Tibial nerve (tissue), 4 donors: ENCODE results near the gene TBXAS1. TPM values are rescaled to one million over a fixed set of nuclear protein-coding genes. Genes with fewer than 3 reads are reported as not detected.

Experiments
- DNase-seq, 2 donors: peaks; one replicate each; pipeline ENCODE4 v3.0.0-alpha.2; 2019; ENCODE audit warnings: low spot score in 2 of 2
- H3K27ac ChIP-seq, 4 donors: fragments of 200-600 bp; sonication (generic) in 3 of 4; one replicate each; pipeline ENCODE4 v1.5.1; 2017 to 2019; ENCODE audit warnings: mild to moderate bottlenecking in 1 of 4
- H3K27me3 ChIP-seq, 2 donors: fragments of 200-600 bp; sonication (generic) in 1 of 2; one replicate each; pipeline versions ENCODE4 v1.5.1 to v1.6.0; 2017 to 2019
- H3K36me3 ChIP-seq, 3 donors: fragments of 200-600 bp; sonication (generic); one replicate each; pipeline ENCODE4 v1.5.1; 2018 to 2019
- H3K4me1 ChIP-seq, 4 donors: fragments of 200-600 bp; sonication (generic) in 3 of 4; one replicate each; pipeline ENCODE4 v1.5.1; 2017 to 2019
- H3K4me3 ChIP-seq, 4 donors: fragments of 200-600 bp; sonication (generic) in 3 of 4; one replicate each; pipeline ENCODE4 v1.5.1; 2017 to 2019; ENCODE audit warnings: mild to moderate bottlenecking in 1 of 4, moderate library complexity in 1 of 4
- H3K9me3 ChIP-seq, 4 donors: fragments of 200-600 bp; sonication (generic) in 3 of 4; one replicate each; pipeline ENCODE4 v1.5.1; 2017 to 2019
- EP300 ChIP-seq, 2 donors: sonication (generic); formaldehyde crosslinking; IDR thresholded peaks; one replicate each; pipeline ENCODE4 v1.6.1; 2017; ENCODE audit warnings: antibody characterized with exemption in 2 of 2, mild to moderate bottlenecking in 1 of 2
- POLR2A ChIP-seq, 2 donors: fragments of 450-650 bp; IDR thresholded peaks; one replicate each; pipeline ENCODE4 v1.6.1; 2017; ENCODE audit warnings: antibody characterized with exemption in 2 of 2, mild to moderate bottlenecking in 2 of 2, moderate library complexity in 2 of 2
- WGBS, 2 donors: methylation state at CpG; one replicate each; pipeline ENCODE4 v1.1.5; 2018; 5-methylcytosine and 5-hydroxymethylcytosine counted together
- total RNA-seq, 4 donors: library from RNA; depleted of rRNA; stranded (reverse); fragments of >200 nt; gene quantifications; one replicate each; pipeline ENCODE4 v1.1.0, GENCODE V29; 2016
- TF ChIP-seq, protein P1 (sequence below), 5 experiments: fragments of 200-600 bp in 3 of 5; fragments of 450-650 bp in 2 of 5; sonication (generic) in 3 of 5; IDR thresholded peaks; one replicate each; pipeline ENCODE4 v1.5.1; 2016 to 2019; ENCODE audit warnings: antibody characterized with exemption in 5 of 5, mild to moderate bottlenecking in 3 of 5, moderate library complexity in 2 of 5

TBXAS1 gene
- total RNA-seq, 4 donors from 2014 or later = 19.0 to 80.4 (median 30.5) TPM

DNA sequence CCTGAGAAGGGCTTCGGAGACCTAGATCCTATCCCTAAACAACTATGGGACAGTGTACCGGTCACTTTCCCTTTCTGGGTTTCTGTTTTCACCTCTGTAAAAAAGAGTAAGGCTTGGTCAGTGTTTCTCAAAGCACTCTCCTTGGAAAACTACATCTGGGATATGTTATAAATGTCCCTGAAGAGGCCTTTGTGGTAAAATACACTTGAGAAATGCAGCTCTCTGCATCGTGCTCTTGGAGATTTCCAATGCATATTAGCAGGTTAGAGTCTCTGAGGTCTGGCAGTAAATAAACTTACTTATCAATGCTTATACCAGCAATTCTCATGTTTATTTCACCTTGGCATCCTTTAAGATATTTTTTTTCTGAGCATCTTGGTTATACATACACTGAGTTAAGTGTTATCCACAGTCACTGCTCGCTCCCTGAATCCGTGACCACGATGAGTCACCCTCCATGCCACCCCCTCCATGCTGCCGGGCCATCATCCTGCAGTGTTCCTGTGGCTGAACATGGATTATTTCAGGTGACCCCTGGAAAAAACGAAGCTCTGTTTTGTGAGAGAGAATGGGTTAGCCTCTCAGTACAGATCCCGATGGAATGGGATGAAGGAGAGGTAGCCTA lies 3.3 kb upstream of the TBXAS1 start:
- Histone ChIP-seq H3K4me3 (no peak overlapping the region), H3K4me1 (no peaks in the 10 kb centered on the region), H3K36me3 (no peaks in the 10 kb centered on the region), H3K27ac (no peak overlapping the region), H3K9me3 (no peaks in the 10 kb centered on the region), H3K27me3 (peaks cover 0 to 5% of the 10 kb centered on the region in 2 donors)
- TF ChIP-seq EP300 (IDR thresholded peaks at IDR 0.05) (no peak), POLR2A (IDR thresholded peaks at IDR 0.05) (no peak)
- TF ChIP-seq, protein P1, sequence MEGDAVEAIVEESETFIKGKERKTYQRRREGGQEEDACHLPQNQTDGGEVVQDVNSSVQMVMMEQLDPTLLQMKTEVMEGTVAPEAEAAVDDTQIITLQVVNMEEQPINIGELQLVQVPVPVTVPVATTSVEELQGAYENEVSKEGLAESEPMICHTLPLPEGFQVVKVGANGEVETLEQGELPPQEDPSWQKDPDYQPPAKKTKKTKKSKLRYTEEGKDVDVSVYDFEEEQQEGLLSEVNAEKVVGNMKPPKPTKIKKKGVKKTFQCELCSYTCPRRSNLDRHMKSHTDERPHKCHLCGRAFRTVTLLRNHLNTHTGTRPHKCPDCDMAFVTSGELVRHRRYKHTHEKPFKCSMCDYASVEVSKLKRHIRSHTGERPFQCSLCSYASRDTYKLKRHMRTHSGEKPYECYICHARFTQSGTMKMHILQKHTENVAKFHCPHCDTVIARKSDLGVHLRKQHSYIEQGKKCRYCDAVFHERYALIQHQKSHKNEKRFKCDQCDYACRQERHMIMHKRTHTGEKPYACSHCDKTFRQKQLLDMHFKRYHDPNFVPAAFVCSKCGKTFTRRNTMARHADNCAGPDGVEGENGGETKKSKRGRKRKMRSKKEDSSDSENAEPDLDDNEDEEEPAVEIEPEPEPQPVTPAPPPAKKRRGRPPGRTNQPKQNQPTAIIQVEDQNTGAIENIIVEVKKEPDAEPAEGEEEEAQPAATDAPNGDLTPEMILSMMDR (IDR thresholded peaks at IDR 0.05) = no peak
- no peak for DNase-seq
- WGBS, 2 donors = 58 to 64% methylated on average over 9 of the region's 9 CpGs

DNA sequence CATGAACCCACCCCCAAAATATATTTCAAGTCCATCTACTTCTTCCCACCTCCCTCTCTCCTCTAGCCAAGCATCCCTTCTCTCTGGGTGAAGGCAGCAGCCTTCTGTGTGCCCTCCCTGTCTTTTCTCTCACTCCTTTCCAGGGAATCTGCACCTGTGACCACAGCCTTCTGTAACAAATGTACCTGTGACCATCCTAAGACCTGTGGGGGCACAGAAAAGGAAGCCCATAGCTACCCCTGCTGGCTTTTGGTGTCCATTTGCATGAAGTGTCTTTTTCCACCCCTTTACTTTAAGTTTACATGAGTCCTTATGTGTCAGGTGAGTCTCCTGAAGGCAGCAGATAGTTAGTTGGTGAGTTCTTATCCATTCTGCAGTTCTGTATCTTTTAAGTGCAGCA lies 2.0 kb upstream of the TBXAS1 start:
- H3K9me3 ChIP-seq = no peaks in the 10 kb centered on the region
- H3K4me1 ChIP-seq = no peaks in the 10 kb centered on the region
- no peaks in the 10 kb centered on the region for H3K36me3 ChIP-seq
- no peak overlapping the region for H3K27ac ChIP-seq
- no peak overlapping the region for H3K4me3 ChIP-seq
- no peak for DNase-seq
- TF ChIP-seq EP300 (IDR thresholded peaks at IDR 0.05) = no peak
- TF ChIP-seq POLR2A (IDR thresholded peaks at IDR 0.05) = no peak
- TF ChIP-seq, protein P1 (IDR thresholded peaks at IDR 0.05) = no peak
- no peaks in the 10 kb centered on the region for H3K27me3 ChIP-seq

DNA sequence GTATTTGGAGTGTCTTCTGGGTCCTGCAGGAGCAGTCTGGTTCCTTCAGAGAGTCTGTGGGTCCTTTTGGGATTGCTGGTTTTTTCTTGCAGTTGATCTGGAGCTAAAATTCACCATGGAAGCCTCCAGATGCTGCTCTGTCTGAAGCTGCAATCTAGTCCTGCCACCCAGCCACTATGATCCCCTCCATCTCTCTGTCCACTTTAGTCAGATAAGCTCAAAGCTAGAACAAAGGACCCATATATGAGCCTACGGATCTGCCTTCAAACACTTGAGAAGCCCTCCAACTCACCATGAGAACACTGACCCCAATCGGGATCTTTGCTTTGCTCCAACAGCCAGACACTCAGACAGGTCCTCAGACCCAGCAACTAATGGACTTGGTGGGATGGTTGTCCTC lies 618 bp upstream of the TBXAS1 start:
- TF ChIP-seq EP300 (IDR thresholded peaks at IDR 0.05) (no peak), POLR2A (IDR thresholded peaks at IDR 0.05) (no peak)
- TF ChIP-seq, protein P1 (IDR thresholded peaks at IDR 0.05) = no peak
- H3K36me3 ChIP-seq = no peaks in the 10 kb centered on the region
- H3K27me3 ChIP-seq = no peaks in the 10 kb centered on the region
- 75 to 81% methylated on average over 2 of the region's 2 CpGs for WGBS, 2 donors
- H3K9me3 ChIP-seq = peaks cover 0 to under 1% (median 0%) of the 10 kb centered on the region in 4 donors
- H3K4me3 ChIP-seq = no peak overlapping the region
- H3K4me1 ChIP-seq = no peaks in the 10 kb centered on the region
- no peak overlapping the region for H3K27ac ChIP-seq
- DNase-seq = no peak

DNA sequence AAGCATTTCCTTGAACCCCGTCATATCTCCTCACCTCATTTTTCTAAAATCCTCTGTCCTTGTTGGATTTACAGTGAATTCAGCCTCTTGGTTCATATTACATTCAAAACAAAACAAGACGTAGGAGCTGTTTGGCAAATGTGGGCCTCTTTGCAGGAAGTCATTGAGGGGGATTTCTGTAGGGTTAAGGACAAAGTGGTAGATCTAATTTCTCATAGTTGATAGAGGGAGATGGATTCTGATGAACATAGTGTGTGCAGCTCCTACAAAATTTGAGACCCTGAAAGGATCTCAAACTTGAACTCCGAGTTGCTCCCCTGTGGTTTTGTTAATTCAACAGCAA lies 682 bp downstream of the TBXAS1 start:
- TF ChIP-seq EP300 (IDR thresholded peaks at IDR 0.05) (no peak), POLR2A (IDR thresholded peaks at IDR 0.05) (no peak)
- TF ChIP-seq, protein P1 (IDR thresholded peaks at IDR 0.05) = no peak
- H3K4me1 ChIP-seq = no peaks in the 10 kb centered on the region
- no peak overlapping the region for H3K27ac ChIP-seq
- peaks cover 0 to 10% (median 0%) of the 10 kb centered on the region in 4 donors for H3K9me3 ChIP-seq
- H3K4me3 ChIP-seq = peak overlapping the region in 3 of 4 donors; percentile 2 to 39 (median 2)
- no peaks in the 10 kb centered on the region for H3K36me3 ChIP-seq
- 67% methylated on average over 3 of the region's 3 CpGs for WGBS, 2 donors
- no peak for DNase-seq
- no peaks in the 10 kb centered on the region for H3K27me3 ChIP-seq

DNA sequence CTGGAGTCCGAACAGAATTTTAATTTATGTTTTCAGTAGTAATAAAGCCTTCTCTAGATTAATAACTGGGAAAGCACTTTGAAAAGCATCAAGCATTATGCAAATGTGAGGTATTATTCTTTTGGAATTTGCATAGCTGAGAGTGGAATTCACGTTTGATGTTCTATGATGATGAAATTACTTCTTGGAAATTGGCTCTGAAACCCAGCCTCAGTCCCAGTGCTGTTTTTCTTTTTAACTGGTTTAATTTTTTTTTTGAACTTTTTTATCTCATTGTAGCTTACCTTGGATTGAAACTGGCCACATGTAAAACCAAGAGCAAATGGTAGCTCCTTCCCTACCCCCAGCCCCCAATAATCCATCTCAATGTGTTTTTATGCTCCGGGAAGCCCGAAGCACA lies 1.2 kb downstream of the TBXAS1 start:
- Histone ChIP-seq H3K4me3 (peak overlapping the region in 2 of 4 donors; percentile 2 to 39), H3K36me3 (no peaks in the 10 kb centered on the region), H3K27ac (no peak overlapping the region), H3K27me3 (no peaks in the 10 kb centered on the region), H3K9me3 (peaks cover 0 to 12% (median 0%) of the 10 kb centered on the region in 4 donors), H3K4me1 (no peaks in the 10 kb centered on the region)
- TF ChIP-seq EP300 (IDR thresholded peaks at IDR 0.05) (no peak), POLR2A (IDR thresholded peaks at IDR 0.05) (no peak)
- TF ChIP-seq, protein P1 (IDR thresholded peaks at IDR 0.05) = no peak
- DNase-seq = no peak
- 57 to 65% methylated on average over 4 of the region's 4 CpGs for WGBS, 2 donors
